SH-SY5Y (cell line): ENCODE results near the gene MDGA2.

Source experiments
- GATA2 ChIP-seq: IDR thresholded peaks from 2 replicates; pipeline ENCODE4 v1.6.1; 2011; ENCODE audit warnings: mild to moderate bottlenecking, low read depth, low read length
- GATA3 ChIP-seq: IDR thresholded peaks from 2 replicates; pipeline ENCODE4 v1.6.1; 2011; ENCODE audit warnings: low read depth, mild to moderate bottlenecking, low read length, moderate library complexity

Gene MDGA2

DNA sequence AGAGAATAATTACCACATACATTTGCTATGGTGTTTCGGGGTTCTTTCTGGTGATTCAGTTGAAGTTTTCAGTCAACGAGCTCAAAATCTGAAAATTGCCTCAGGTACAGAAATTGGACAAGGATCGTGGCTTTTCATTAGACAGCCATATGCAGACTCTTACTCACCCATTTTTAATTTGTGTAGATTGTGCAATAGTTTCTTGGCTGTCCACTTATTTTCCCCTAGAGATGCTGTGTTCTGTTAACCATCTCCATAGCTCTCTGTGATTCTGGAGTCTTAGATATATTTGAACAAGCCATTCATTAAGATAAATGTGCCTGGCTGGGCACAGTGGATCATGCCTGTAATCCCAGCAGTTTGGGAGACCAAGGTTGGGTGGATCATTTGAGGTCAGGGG, 526.7 kb downstream of the MDGA2 start:
- TF ChIP-seq GATA3 (no peak), GATA2 (no peak)

DNA sequence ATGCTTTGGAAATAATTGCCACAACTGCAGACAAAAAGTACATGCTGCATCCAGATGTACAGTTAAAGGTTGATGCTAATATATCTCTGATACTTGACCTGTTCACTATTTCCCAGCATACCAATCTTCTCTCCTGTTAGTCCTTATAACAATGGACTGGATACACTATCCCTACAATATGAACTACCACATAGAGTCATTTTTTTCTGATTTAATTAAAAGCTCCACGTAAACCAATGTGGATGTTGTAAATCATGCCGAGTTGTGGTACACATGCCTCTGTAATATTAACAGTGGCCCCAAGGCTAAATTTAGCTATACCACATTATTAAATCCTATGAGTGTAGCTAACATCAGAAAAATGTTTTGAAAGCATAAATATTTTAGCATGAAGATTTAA, 554.8 kb downstream of the MDGA2 start:
- no peak for TF ChIP-seq GATA3
- no peak for TF ChIP-seq GATA2

DNA sequence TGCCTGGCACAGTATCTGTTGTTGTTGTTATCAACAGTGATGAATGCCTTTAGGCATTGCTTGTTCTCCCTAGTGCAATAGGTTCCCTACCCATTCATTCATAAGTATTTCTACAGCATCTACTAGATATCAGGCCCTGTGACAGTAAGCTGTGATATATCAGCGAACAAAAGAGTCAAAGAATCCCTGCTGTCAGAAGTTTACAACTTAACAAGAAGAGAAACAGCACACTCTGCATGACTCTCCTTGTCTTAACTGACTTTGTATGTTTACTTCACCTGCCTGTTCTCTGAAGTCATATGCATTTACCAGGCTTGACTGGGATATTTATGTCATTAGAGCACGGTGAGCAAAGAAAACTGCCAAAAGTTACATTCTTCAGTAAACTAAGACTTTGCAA, 571.6 kb downstream of the MDGA2 start:
- TF ChIP-seq GATA3 (no peak), GATA2 (no peak)

DNA sequence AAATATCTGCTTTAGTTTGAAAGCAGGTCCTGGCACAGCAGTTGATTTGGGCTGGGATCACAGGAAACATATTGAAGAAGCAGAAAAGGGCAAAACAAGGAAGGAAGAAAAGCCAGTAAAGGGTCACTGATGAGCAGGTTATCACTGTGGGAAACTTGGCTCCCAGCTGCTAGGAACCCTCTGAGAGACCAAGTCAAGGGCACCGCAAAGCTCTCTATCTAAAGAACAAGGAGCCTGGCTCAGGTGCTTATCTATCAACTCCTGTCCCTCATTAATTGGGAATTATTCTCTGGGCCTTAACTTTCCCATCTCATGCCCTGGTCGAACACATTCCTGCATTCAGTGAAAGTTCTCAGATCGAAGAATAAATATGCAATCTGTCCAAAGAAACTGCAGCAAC, 572.9 kb downstream of the MDGA2 start:
- no peak for TF ChIP-seq GATA2

DNA sequence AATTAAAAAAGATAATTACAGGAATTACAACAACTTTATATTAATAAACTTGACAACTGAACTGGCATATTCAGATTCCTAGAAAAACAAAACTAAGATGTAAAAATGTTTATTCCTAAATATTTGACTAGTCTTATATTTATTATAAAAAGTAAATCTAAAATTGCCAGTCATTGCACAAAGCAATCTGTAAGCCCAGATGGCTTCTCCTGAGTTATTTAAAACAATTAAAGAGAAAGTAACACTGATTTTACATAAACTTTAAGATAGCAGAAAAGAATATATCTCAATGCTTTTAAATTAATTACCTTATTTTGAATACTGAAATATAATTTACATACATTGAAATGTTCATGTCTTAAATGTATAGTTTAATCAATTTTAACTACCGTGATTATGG, 589.7 kb downstream of the MDGA2 start:
- TF ChIP-seq GATA2 (no peak), GATA3 (no peak)

DNA sequence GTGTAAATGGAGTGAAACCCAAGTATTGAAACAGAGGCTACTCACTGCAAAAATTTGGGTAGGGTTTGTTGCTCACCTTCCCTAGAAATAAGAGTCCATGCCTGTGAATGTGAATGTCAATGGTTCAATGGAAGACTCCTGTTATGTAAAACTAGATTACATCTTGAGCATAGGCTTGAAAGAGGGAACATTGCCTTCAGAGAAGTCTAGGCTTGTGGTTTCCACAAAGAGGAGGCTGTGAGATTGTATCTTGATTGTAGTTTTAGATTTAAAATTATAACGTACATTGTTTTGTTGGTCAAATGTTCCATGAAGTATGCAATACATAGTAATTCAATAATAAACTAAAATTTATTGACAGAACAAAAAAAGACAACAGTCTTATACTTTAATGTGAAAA, 610.1 kb downstream of the MDGA2 start:
- TF ChIP-seq GATA2: no peak
- TF ChIP-seq GATA3: no peak

DNA sequence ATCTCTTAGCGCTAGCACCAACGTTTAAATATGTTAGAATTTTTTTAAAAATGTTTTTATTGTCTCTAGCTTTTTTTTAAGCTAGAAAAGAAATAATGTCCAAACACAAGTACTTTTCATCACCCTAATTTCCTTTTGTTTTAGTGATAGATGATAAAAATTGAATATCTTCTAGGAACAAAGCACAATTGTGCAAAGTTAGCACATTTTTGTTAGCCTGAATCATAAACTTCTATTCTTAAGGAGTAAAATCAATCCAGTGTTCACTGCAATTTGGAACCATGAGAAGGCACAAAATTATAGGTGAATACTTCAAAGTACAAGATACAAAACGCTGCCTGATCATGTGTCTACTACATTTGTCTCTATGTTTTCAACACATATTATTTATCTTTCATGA, 615.4 kb downstream of the MDGA2 start:
- TF ChIP-seq GATA3 (no peak), GATA2 (no peak)

DNA sequence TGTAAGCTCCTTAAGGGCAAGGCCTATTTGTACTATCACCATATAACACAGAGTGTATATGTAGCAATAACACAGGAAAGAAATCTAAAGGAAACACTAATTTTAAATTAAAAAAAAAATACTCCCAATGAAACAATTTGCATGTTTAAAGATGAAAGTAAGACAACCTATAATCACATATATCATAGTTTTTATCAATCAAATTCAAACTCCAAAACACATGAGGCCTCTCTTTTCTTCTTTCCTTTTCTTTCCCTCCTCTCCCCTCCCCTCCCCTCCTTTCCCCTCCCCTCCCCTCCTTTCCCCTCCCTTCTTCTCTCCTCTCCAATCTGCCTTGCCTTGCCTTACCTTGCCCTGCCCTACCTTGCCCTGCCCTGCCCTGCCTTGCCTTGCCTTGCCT, 618.0 kb downstream of the MDGA2 start:
- TF ChIP-seq GATA2 (no peak), GATA3 (no peak)

DNA sequence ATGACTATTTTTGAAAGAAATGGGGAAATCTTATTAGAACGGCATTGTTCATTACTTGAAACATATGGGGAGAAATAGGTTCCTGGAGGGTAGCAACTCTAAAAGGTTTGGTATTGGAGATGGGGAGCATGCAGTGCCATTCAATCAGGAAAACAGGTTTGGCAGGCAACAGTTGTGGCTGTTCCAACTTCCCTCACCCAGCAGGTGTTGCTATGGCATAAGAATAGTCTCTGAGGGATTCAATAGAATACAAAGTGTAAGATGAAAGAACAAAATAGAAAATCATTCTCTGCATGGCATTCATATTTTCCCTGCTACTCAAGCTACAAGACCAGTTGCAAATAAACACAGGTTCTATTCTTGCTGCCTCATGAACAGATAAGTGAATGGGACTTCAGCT, 630.6 kb downstream of the MDGA2 start:
- TF ChIP-seq GATA2 (no peak), GATA3 (no peak)

DNA sequence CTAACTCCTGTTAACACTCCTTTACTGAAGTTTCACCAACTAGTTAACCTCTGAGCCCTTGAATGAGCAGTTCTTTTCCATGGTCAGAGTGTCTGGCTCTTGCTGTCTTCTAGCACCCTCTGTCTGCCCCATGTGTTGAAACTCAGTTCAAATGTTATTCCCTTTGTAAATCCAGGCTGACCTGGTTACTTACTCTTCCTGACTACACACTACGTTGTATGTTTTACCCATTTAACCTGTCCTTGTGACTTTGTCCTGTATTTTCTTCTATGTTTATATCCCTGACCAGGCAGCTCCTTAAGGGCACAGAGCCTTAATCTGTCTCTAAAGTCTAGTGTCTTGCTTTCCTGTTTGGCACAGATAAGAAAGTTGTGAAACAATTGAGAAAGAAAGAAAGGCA, 634.9 kb downstream of the MDGA2 start:
- TF ChIP-seq GATA2 (no peak), GATA3 (no peak)

DNA sequence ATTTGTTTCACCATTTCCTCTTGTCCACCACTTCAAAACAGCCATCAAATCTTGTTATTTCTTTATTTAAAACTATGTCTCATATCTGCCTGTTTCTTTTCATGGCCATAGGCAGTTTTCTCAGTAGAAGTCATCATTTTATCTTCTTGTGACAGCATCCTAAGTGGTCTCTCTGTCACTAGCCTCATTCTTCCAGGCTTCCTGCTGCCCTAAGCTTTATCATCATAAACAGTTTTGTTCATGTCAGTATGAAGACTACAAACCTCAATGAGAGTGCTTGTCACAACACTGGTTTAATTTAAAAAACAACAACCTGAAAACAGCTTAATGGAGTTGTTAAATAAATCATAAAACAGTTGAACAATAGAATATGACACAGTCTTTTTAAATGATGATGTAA, 636.1 kb downstream of the MDGA2 start:
- TF ChIP-seq GATA2 (no peak), GATA3 (no peak)

DNA sequence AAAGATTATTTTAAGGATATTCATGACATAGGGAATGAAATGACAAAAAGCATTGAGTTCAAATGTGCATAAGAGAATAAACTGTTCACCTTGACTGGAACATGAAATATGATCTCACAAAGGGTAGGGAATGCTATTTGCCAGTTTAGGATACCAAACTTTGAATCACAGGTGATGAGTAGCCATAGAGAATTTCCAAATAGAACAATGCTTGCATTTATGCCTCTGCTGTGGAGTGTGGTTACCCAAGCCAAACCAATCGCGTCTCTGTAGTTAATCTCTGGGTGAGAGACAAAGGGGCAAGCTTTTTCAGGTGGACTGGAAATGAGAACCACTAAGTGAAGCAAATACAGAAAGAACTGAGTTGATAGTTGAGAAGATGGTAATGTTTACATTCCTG, 652.7 kb downstream of the MDGA2 start:
- TF ChIP-seq GATA2: no peak

DNA sequence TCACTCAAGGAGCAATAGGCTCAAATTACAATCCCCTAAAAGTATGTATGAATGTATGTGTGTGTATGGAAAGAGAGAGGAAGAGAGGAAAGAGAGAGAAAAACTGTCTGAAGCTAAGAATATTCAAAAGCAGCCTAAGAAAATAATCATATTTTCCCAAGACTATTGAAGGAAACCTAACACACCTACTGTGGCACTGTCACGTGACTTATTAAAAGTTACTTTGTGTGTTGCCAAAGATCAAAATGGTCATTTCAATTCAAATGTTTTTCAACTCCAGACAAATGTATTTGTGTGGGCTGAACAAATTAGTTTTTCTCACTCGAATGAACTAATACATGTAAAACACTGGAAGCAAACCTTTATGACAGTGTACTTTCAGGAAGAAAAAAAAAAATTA, 654.9 kb downstream of the MDGA2 start:
- TF ChIP-seq GATA2 (no peak), GATA3 (no peak)

DNA sequence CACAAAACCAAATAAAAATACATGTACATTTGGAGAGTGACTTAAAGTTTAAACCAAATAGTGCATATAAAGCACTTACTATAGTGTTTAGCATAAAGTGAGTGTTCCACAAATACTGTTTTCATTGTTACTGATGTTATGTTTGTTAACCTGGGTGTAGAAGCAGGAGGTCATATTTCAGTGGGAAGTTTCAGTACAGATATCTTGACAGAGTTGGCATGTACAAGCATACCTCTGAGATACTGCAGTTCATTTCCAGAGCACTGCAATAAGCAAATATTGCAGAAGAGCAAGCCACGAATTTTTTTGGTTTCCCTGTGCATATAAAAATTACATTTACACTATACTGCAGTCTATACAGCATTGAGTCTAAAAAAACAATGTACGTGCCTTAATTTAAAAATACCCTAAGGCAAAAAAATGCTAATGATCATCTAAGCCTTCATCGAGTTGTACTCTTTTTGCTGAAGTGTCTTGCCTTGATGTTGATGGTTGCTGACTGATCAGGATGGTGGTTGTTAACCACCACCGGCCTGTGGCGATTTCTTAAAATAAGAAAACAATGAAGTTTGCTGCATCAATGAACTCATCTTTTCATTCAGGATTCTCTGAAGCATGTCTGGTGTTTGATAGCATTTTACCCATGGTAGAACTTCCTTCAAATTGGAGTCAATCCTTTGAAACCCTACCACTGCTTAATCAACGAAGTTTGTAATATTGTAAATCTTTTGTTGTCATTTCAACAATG, 662.7 kb downstream of the MDGA2 start:
- TF ChIP-seq GATA2: no peak

DNA sequence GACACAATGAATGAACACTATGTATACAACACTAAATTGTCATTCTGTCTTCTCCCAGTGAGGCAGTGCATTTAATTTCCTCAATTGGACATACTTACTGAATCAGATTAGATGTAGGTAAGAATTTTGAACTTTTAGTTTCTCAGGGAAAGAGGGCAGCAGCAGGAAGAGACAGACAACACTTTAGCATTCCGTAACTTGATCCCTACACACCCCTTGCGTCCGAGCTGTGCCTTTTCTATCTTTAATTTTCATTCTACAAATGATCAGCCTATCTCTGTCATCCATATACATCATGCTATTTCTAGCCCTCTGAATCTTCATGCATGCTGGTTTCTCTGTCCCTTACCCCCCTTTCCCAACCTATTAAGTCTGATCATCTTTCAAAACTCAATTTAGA, 665.8 kb downstream of the MDGA2 start:
- TF ChIP-seq GATA2 (no peak), GATA3 (no peak)

DNA sequence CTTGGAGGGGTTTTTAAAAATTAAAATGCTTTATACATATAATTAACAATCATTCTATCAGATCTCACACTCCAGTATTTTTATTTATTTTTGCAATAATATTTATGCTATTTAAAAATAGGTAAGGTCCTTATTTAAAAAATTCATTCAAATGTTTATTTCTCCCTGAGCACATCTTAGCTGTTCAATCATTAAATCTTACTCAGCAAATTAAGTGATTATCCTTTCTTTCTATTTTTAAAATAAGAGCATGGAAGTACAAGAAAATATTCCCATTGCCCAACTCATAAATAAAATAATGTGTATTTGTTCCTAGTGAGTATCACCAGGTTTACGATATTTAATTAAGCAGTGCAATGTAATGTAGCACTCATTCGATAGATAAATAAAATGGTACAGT, 666.7 kb downstream of the MDGA2 start:
- TF ChIP-seq GATA3: no peak
- TF ChIP-seq GATA2: no peak
